Adipocyte (in vitro differentiated cells): ENCODE results near the gene NOP53.
A peak's percentile ranks its signal among the peaks of the same experiment; 100 is the strongest.
"Not testable (repeated sequence)": the region's sequence is repeated elsewhere in the genome, so short reads cannot be mapped to it uniquely, and the experiment has no call there.

Experiments
- DNase-seq: peaks from one replicate; pipeline ENCODE4 v3.0.0-alpha.2; 2015; ENCODE audit warnings: low read depth
- H3K27me3 ChIP-seq: replicated peaks from 2 replicates; pipeline ENCODE4 v1.7.0; 2013; ENCODE audit warnings: mild to moderate bottlenecking, low read length, moderate library complexity; ENCODE audit not compliant: control insufficient read depth, insufficient read depth
- H3K36me3 ChIP-seq: 2 replicates; pipeline ENCODE4 v1.7.0; 2013; ENCODE audit warnings: low read length, mild to moderate bottlenecking, moderate library complexity; ENCODE audit not compliant: control insufficient read depth, insufficient read depth, severe bottlenecking
- H3K4me1 ChIP-seq: 2 replicates; pipeline ENCODE4 v1.7.0; 2013; ENCODE audit warnings: mild to moderate bottlenecking, low read length, moderate library complexity; ENCODE audit not compliant: control insufficient read depth, insufficient read depth
- H3K4me3 ChIP-seq: 2 replicates; pipeline ENCODE4 v1.7.0; 2013; ENCODE audit warnings: mild to moderate bottlenecking, low read length, moderate library complexity
- H3K9ac ChIP-seq: 2 replicates; pipeline ENCODE4 v1.7.0; 2013; ENCODE audit warnings: mild to moderate bottlenecking, low read length, moderate library complexity
- H3K9me3 ChIP-seq: 2 replicates; pipeline ENCODE4 v1.7.0; 2013; ENCODE audit warnings: mild to moderate bottlenecking, low read length, moderate library complexity; ENCODE audit not compliant: control insufficient read depth

Gene NOP53

DNA sequence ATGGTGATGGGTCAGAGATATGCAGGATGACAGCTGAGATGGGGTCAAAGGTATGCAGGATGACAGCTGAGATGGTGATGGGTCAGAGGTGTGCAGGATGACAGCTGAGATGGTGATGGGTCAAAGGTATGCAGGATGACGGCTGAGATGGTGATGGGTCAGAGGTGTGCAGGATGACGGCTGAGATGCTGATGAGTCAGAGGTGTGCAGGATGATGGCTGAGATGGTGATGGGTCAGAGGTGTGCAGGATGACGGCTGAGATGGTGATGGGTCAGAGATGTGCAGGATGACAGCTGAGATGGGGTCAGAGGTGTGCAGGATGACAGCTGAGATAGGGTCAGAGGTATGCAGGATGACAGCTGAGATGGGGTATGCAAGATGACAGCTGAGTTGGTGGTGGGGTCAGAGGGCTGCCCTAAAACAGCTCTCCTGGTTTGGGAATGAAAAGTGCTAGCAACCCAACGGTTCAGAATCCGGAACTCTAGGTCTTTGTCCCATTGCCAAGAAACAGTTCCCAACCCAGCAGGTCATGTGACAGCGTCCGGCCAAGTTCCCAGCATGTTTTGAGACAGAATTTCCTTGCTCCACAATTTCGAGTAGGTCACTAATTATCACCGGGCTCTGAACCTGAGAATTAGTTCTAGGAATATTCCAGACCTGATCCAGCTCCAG is 36.4 kb downstream of the NOP53 start:
- DNase-seq, result no peak
- peaks cover 25% of the 10 kb centered on the region for H3K4me1 ChIP-seq
- H3K9ac ChIP-seq, result peak overlapping the region; percentile 12
- peaks cover 38% of the 10 kb centered on the region for H3K36me3 ChIP-seq
- H3K27me3 ChIP-seq, result no peaks in the 10 kb centered on the region
- no peak overlapping the region for H3K4me3 ChIP-seq
- no peaks in the 10 kb centered on the region for H3K9me3 ChIP-seq

DNA sequence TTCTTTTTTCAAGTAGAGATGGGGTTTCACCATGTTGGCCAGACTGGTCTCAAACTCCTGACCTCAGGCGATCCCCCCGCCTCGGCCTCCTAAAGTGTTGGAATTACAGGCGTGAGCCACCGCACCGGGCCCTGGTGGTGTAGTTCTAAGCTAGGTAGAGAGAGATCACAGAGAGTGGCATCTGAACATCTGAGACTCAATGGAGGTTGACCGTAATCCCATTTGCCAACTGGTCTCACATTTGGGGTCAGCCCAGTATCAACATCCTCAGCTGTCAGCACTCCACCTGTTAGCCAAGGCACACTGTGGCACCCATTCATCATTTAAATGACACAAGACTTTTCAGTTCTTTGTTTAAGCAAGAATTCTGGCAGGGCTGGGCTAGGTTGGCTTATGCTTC is 41.2 kb downstream of the NOP53 start:
- Histone ChIP-seq H3K9ac (no peak overlapping the region), H3K27me3 (no peaks in the 10 kb centered on the region), H3K36me3 (peaks cover 29% of the 10 kb centered on the region), H3K9me3 (no peaks in the 10 kb centered on the region), H3K4me3 (no peak overlapping the region), H3K4me1 (peaks cover 8% of the 10 kb centered on the region)
- no peak for DNase-seq

- not testable (repeated sequence) for DNase-seq, H3K27me3 ChIP-seq, H3K4me1 ChIP-seq, H3K9ac ChIP-seq, H3K9me3 ChIP-seq, H3K4me3 ChIP-seq
- H3K36me3 ChIP-seq, result peaks cover 29% of the 10 kb centered on the region
Measured at GRCh38 chr19:47787307-47787706, 42.0 kb downstream of the NOP53 start.

DNA sequence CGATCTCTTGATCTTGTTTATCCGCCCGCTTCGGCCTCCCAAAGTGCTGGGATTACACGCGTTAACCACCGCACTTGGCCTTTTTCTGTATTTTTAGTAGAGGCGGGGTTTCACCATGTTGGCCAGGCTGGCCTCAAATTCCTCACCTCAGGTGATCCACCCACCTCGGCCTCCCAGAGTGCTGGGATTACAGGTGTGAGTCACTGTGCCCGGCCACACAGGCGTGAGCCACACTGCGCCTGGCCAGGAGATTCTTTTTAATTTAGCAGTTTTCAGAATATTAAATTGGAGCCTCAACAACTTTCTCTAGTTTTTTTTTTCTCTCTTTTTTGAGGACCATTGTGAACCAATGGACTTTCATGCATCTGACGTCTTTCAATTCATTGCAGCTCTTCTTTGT is 44.5 kb downstream of the NOP53 start:
- H3K4me3 ChIP-seq, H3K4me1 ChIP-seq, H3K9me3 ChIP-seq, H3K9ac ChIP-seq, DNase-seq, H3K27me3 ChIP-seq: not testable (repeated sequence)
- peaks cover 11% of the 10 kb centered on the region for H3K36me3 ChIP-seq

- Histone ChIP-seq H3K9ac (no peak overlapping the region), H3K27me3 (no peaks in the 10 kb centered on the region), H3K9me3 (no peaks in the 10 kb centered on the region), H3K36me3 (peaks cover 8% of the 10 kb centered on the region), H3K4me3 (no peak overlapping the region), H3K4me1 (no peaks in the 10 kb centered on the region)
- peak; percentile 92 for DNase-seq
Measured at GRCh38 chr19:47790398-47790814, 45.1 kb downstream of the NOP53 start.

GRCh38 chr19:47792616-47793015 is 47.3 kb downstream of the NOP53 start:
- Histone ChIP-seq H3K4me1 (no peaks in the 10 kb centered on the region), H3K36me3 (no peaks in the 10 kb centered on the region), H3K9ac (no peak overlapping the region), H3K4me3 (no peak overlapping the region), H3K27me3 (peaks cover under 1% of the 10 kb centered on the region), H3K9me3 (no peaks in the 10 kb centered on the region)
- DNase-seq, result no peak

DNA sequence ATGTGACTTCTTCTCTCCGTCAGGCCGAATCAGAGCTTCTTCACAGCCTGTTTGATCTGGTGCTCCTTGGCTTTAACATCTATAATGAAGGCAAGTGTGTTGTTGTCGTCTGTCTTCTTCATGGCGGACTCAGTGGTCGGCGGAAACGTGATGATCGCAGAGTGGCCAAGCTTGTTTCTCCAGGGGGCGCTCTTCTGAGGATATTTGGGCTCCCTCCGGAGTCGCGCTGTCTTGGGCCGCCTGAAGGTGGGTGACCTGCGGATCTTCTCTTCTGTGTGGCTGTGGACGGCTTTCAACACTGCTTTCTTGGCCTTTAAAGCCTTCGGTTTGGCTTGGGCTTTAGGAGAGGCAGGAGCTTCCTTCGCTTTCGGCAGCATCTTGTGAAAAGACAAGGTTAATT is 49.2 kb downstream of the NOP53 start:
- H3K9ac ChIP-seq, result no peak overlapping the region
- no peaks in the 10 kb centered on the region for H3K4me1 ChIP-seq
- no peak for DNase-seq
- H3K36me3 ChIP-seq, result no peaks in the 10 kb centered on the region
- peaks cover 15% of the 10 kb centered on the region for H3K27me3 ChIP-seq
- no peaks in the 10 kb centered on the region for H3K9me3 ChIP-seq
- no peak overlapping the region for H3K4me3 ChIP-seq

GRCh38 chr19:47796785-47797184 is 51.4 kb downstream of the NOP53 start:
- Histone ChIP-seq H3K9ac (no peak overlapping the region), H3K9me3 (peaks cover 7% of the 10 kb centered on the region), H3K4me1 (no peaks in the 10 kb centered on the region), H3K4me3 (no peak overlapping the region), H3K27me3 (peaks cover 15% of the 10 kb centered on the region), H3K36me3 (no peaks in the 10 kb centered on the region)
- DNase-seq, result no peak

DNA sequence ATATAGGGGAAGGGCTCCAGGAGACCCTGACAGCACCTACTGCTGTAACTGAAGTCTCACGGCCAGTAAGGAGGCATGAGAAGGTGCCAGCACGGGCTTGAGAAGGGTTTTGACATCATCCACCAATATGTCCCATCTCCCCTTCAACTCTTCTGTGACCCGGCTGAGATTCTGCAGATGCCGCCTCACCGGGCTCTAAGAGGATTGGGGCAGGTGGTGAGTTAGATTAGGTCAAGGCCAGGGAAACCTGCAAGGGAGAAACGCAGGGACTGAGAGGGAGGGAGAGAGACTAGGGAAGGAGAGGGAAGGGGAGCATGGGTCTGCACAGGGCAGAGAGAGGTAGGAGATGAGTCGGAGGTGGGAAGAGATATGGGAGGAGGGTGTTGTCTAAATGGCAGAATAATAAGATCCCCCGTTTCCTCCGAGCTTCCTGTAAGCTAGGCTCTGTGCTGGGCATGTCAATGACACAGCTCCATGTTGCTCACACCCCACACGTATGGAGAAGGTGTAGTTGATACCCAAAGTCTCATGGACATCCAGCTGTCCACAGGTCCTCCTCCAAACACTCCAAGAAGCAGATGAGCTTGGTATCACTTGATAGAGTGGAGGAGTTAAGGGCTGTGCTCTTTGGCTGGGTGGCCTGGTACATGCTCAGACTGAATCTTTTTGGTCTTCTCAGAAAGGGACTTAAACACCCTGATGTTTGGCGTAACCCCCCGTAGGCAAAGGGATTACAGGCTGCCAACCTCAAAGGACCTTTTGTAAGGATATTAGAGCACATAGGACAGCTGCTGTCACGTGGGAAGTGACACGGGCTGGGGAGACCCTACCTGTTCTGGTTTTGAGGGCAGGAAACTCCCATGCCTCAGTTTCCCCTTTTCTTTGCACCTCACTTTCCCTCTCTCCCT is 52.9 kb downstream of the NOP53 start:
- no peak for DNase-seq
- Histone ChIP-seq H3K36me3 (no peaks in the 10 kb centered on the region), H3K9ac (no peak overlapping the region), H3K4me3 (no peak overlapping the region), H3K4me1 (no peaks in the 10 kb centered on the region), H3K27me3 (peaks cover 15% of the 10 kb centered on the region), H3K9me3 (peaks cover 7% of the 10 kb centered on the region)

DNA sequence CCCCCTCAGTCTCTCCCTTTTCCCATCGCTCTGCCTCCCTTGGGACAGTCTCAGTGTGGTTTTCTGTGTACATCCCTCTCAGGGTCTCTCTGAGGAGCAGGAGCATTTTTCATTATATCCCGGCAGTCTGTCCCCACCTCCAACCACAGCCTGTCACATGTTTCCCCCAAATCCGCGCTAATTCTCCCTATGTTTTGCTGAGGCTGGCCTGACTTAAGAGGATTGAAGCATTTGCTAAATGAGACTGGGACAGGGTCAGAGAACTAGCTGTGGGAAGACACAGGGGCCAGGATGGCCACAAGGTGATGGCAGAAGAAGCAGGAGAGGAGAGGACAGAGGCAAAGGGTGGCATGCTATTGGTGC is 53.5 kb downstream of the NOP53 start:
- no peak overlapping the region for H3K4me3 ChIP-seq
- DNase-seq, result no peak
- no peak overlapping the region for H3K9ac ChIP-seq
- peaks cover 15% of the 10 kb centered on the region for H3K27me3 ChIP-seq
- H3K36me3 ChIP-seq, result no peaks in the 10 kb centered on the region
- no peaks in the 10 kb centered on the region for H3K4me1 ChIP-seq
- peaks cover 7% of the 10 kb centered on the region for H3K9me3 ChIP-seq

GRCh38 chr19:47801270-47801669 is 55.9 kb downstream of the NOP53 start:
- no peak for DNase-seq

More at GRCh38 chr19:47801270-47801669, 55.9 kb downstream of the NOP53 start:
- H3K9me3 ChIP-seq, result peaks cover 7% of the 10 kb centered on the region
- H3K4me1 ChIP-seq, result no peaks in the 10 kb centered on the region
- no peaks in the 10 kb centered on the region for H3K36me3 ChIP-seq
- no peak overlapping the region for H3K9ac ChIP-seq
- H3K27me3 ChIP-seq, result peaks cover 24% of the 10 kb centered on the region
- no peak overlapping the region for H3K4me3 ChIP-seq
